ENCODE data around the gene MCM3AP.

DNA sequence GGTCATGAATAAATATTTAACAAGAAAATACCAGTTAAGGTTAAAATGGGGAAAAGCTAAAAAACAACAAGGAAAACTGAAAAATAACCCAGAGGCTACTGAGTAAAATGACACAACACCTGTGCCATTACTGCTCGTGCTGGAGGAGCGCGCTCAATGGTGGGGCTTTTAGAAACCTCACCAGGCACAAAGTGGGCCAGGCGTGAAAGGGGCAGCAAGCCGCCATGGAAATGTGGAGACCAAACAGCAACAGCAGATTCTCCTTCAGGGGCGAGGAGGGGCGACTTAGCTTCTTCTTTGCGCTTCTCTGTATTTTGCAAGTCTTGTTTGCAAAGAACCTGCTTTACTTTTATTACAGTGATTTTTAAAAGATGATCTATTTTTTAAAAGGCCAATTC is 82.2 kb downstream of the MCM3AP start:
- TF ChIP-seq GATA2 (IDR thresholded peaks at IDR 0.05; ENCODE audit: low read depth, low read length): no peak
- no peak for TF ChIP-seq GATA3 (IDR thresholded peaks at IDR 0.05; ENCODE audit: low read depth, low read length)

Measured in SH-SY5Y (cell line).